ENCODE measurements around the gene CDH13. TPM values are rescaled to one million over a fixed set of nuclear protein-coding genes. Genes with fewer than 3 reads are reported as not detected.

CDH13 gene
- total and polyA plus RNA-seq, 2 experiments from 2014 or later, result 1.6 to 4.4 TPM

GRCh38 chr16:83743720-83744119, 1117.0 kb downstream of the CDH13 start:
- Histone ChIP-seq H3K4me2 (no peak overlapping the region), H3K79me2 (replicated peaks; ENCODE audit: insufficient read depth) (no peaks in the 10 kb centered on the region), H3K36me3 (ENCODE audit: insufficient read depth) (no peaks in the 10 kb centered on the region), H3K27ac (ENCODE audit: low read depth) (no peak overlapping the region), H3K27me3 (ENCODE audit: insufficient read depth) (no peaks in the 10 kb centered on the region), H4K20me1 (replicated peaks; ENCODE audit: insufficient read depth) (no peaks in the 10 kb centered on the region), H3K4me3 (no peak overlapping the region), H3K9me2 (ENCODE audit: insufficient read depth) (peaks cover 11% of the 10 kb centered on the region), H3F3A (replicated peaks; ENCODE audit: low read depth) (no peaks in the 10 kb centered on the region), H2AFZ (no peak overlapping the region), H3K4me1 (ENCODE audit: insufficient read depth) (no peaks in the 10 kb centered on the region)
- TF ChIP-seq NANOG (IDR thresholded peaks at IDR 0.05; ENCODE audit: borderline replicate concordance) (no peak), EZH2 (IDR thresholded peaks at IDR 0.05; ENCODE audit: low read depth, unreplicated experiment) (no peak), REST (IDR thresholded peaks at IDR 0.05; ENCODE audit: unreplicated experiment) (no peak), EZH2phosphoT487 (IDR thresholded peaks at IDR 0.05; ENCODE audit: unreplicated experiment) (no peak), ZNF462 (CRISPR knock-in tag; IDR thresholded peaks at IDR 0.05) (no peak), ZNF331 (CRISPR knock-in tag; IDR thresholded peaks at IDR 0.05; ENCODE audit: low read depth) (no peak), JUNB (IDR thresholded peaks at IDR 0.05; ENCODE audit: unreplicated experiment) (no peak), POLR2AphosphoS5 (IDR thresholded peaks at IDR 0.05; ENCODE audit: low read depth) (no peak), CTCF (conservative IDR thresholded peaks at IDR 0.05; ENCODE audit: low read depth in 2 of 2) (no peak), CREB1 (CRISPR knock-in tag; IDR thresholded peaks at IDR 0.05; ENCODE audit: low read depth) (no peak), ETS1 (IDR thresholded peaks at IDR 0.05) (no peak), ZNF114 (CRISPR knock-in tag; IDR thresholded peaks at IDR 0.05) (no peak)
- H3K4me3 Mint-ChIP-seq, result no peak overlapping the region
- no peaks in the 10 kb centered on the region for H3K27me3 Mint-ChIP-seq (ENCODE audit: insufficient read depth, low read depth, poor library complexity)
- DNase-seq (ENCODE audit: low spot score), result no peak
- peaks cover 3% of the 10 kb centered on the region; the same call in 1 of the 3 replicates for H3K4me1 Mint-ChIP-seq
- no peak for ATAC-seq
- no peaks in the 10 kb centered on the region for H3K36me3 Mint-ChIP-seq (ENCODE audit: low read depth)
- H3K9me3 Mint-ChIP-seq, result no peaks in the 10 kb centered on the region
- H3K27ac Mint-ChIP-seq, result no peak overlapping the region

Data from GM23338 (cell line).